NCI-H2196 treated with DMSO at 0.1 percent for 48 hours (cell line): ENCODE data around the gene ASS1.

ENCODE experiments used
- DNase-seq: peaks from one replicate; lab custom pipeline; 2025; ENCODE audit not compliant: unreplicated experiment; lab: John Stamatoyannopoulos, UW

The ASS1 gene

DNA sequence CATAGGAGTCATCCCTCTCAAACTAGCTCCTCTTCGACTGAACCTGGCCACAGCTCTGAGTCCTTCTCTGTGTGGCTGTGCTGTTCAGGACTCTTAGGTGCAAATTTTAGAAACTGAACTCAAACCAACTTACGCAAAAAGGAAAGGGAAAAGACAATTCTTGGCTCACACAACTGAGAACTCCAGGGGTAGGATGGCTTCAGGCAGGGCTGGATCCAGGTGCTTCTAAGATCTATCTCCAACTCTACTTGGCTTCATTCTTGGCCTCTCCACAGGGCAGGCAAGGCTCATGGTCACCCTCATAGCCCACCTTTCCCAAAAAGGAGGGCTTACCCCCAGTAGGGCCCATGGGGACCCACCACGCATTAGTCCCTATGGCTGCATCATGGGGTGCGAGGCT, 8.1 kb downstream of the ASS1 start:
- DNase-seq = no peak

DNA sequence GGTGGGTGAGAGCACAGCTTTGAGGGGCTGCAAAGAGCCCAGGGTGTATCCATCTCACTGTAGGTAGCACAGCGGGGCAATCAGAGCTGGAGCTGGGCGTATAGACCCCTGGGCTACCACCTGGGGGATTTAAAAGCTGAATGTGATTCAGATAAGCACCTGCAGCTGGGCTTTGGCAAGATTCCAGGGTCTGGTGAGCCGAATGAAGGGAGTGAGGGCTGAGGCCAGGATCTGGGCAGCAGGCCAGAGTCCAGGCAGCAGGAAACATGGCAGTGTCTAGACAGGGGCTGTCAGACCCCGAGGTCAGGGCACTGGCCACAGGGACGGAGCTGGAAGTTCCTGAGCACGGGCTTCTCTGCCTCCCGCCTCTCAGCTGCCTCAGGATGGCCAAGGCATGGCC, 8.7 kb downstream of the ASS1 start:
- peak; percentile 61 for DNase-seq

- no peak for DNase-seq
Measured at GRCh38 chr9:130454096-130454811, 9.5 kb downstream of the ASS1 start.

- no peak for DNase-seq
Measured at GRCh38 chr9:130454812-130455325, 10.1 kb downstream of the ASS1 start.

DNA sequence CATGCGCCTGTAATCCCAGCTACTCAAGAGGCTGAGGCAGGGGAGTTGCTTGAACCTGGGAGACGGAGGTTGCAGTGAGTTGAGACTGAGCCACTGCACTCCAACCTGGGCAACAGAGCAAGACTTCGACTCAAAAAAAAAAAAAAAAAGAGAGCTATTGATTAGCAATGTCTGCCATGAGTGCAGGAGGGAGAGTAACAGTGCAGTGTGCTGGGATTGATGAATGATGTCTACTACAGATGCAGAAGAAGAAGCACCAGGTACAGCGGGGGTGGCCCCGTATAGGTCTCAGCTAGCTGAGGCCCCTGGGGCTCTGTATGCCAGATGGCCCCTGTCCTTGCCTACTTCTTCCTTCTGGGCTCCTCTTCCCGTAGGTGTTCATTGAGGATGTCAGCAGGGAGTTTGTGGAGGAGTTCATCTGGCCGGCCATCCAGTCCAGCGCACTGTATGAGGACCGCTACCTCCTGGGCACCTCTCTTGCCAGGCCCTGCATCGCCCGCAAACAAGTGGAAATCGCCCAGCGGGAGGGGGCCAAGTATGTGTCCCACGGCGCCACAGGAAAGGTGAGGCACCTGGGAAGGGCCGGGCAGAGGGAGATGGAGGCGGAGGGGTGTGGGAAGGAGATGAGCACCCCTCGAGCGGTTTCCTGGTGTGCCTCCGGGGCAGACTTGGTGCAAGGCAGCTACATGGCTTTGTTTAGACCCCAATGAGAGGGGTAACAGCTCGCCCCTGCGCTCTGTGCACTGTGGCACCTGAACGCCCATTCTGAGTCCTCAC, 13.5 kb downstream of the ASS1 start:
- DNase-seq = no peak

DNA sequence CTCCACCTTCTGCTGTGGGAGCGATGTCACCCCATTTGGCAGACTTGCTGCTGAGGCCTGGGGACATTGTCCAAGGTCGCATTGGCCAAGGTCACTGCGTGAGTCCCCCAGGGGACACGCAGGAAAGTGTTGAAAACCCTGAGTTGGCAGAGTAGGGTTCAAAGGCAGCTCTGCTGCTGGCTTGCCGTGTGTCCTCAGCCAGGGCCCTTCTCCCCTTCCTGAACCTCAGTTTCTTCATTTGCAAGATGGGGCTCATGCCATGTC, 14.0 kb downstream of the ASS1 start:
- DNase-seq = no peak

- no peak for DNase-seq
Measured at GRCh38 chr9:130459151-130459550, 14.4 kb downstream of the ASS1 start.

- DNase-seq = no peak
Measured at GRCh38 chr9:130459941-130460669, 15.3 kb downstream of the ASS1 start.

GRCh38 chr9:130461218-130461630, 16.5 kb downstream of the ASS1 start:
- no peak for DNase-seq

DNA sequence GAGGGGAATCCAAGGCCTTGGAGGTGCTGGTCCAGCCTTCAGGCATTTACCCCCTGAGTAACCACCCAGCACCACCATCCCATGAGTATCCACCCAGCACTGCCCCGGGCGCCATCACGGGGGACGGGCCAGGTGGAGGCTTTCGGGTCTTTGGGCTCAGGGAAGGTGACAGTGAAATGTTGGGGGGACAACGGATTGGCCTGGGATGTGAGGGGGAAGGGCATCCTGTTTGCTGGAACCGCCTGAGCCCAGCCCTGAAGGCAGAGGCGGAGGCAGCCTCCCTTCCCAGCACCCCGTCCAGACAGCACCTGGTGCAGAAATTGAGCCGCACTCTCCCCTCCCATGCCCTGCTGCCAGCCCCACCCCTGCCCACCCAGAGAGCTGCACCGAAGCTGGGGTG, 17.0 kb downstream of the ASS1 start:
- no peak for DNase-seq

DNA sequence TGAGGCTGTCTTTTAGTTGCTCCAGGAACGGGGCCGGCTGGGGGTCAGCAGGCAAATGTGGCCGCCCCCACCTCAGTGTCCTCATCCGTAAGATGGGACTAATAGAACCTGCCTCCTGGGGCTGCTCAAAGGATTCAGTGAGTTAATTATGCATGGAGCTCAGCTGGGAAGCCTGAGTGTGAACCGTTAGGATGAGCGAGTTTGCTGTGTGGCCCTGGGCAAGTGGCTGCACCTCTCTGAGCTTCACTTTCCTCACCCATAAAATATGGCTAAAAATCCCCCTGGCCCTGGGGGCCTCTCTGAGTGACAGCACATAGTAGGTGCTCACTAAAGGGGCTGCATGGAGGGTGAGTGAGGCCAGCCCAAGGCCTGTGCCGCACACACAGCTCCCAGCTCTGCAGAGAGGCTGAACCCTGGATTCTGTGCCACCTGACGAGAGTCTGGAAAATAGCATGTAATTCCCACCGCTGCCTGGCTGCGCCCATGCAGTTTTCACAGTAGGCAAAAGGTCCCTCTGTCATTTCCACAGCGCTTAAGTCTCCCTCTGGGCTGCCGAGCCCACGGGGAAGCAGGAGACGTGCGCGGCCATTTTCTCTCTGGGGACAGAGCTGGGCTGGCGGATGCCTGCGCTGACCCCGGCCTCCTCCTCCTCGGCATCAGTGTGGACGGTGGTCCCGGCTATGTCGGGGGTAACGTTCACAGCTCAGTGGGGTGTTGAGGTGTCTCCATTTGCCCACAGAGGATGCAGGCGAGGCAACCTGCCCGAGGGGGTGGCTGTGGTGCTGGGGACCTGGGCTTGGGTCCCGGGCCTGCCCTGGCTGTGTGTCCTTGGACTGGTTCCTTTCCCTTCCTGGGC, 18.2 kb downstream of the ASS1 start:
- no peak for DNase-seq

- no peak for DNase-seq
Measured at GRCh38 chr9:130463763-130464745, 19.3 kb downstream of the ASS1 start.

GRCh38 chr9:130465383-130466096, 20.8 kb downstream of the ASS1 start:
- no peak for DNase-seq

GRCh38 chr9:130466537-130467217, 21.9 kb downstream of the ASS1 start:
- no peak for DNase-seq

DNA sequence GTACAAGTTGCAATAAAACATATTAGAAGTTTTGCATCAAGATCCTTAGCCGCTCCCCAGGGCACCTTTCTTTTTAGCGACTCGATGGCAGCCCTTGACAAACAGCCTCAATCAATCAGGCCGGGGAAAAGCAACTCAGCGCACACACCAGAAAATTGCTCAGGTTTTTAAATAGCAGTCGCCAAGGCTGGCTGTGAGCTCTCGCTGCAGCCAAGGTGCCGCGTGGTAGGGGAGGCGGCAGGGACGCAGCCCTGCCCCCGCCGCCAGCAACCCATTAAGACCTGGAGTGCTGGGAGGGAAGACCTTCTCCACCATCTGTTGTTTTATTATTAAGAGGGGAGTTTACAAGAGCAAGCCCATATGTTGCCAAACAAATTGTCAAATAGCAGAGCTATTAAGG, 22.6 kb downstream of the ASS1 start:
- no peak for DNase-seq

DNA sequence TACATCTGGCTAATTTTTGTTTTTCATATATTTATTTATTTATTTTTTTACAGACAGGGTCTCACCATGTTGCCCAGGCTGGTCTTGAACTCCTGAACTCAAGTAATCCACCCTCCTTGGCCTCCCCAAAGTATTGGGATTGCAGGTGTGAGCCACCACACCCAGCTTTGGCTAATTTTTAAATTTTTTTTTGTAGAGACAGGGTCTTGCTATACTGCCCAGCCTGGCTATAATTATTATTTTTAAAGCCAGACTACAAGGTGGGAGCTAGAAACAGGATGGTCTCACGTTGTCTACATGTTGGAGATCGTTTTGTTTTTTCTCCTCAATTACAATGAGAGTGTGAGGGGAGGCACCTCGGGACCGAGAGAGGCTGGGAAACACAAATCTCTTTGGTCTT, 23.8 kb downstream of the ASS1 start:
- DNase-seq = no peak

DNA sequence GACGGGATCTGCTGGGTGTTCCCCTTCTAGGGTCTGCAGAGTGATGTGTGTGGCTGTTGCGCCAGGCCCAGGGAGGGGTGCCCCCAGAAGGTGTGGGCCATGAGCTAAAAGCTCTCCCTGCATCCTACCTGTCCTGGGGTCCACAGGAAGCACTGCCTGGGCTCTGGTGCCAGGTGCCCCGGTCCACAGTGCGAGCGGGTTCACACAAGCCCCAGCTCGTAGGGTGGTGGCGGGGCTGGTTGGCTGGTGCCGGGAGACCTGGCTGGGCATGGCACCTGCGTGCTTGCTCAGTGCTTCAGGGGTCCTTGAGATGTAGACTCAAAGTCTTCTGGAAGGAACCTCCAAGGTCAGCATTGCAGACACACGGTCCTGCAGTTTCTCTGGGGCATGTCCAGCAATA, 25.5 kb downstream of the ASS1 start:
- DNase-seq = no peak

DNA sequence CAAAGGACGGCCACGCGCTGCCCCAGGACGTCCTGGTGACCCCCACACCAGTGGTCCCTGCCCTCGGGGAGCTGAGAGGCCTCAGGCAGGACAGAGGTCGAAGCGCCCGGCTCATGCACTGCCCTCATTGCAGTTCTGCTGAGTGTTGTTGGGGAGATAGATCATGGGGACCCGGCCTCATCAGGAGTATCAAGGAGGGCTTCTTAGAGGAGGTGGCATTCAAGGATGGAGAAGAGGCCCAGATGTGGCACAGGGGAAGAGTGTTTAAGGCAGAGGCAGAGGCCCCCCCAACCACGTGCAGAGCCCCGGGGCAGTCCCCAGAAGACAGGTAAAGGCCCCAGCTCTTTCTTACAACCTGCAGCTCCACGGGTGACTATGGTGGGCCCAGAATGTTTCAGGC, 26.2 kb downstream of the ASS1 start:
- no peak for DNase-seq
